GM11168 (cell line): ENCODE data around the gene RDH13.
"Not testable (repeated sequence)": the region's sequence is repeated elsewhere in the genome, so short reads cannot be mapped to it uniquely, and the experiment has no call there.

ENCODE experiments used
- in situ Hi-C: fragments of 300-500 bp; cut with MboI; formaldehyde crosslinking; loops from one replicate; pipeline ENCODE4 v1.12.0; 2022; ENCODE audit warnings: low sequenced_read_pairs; ENCODE audit not compliant: unreplicated experiment

The RDH13 gene

GRCh38 chr19:55027472-55028337 lies 35.2 kb downstream of the RDH13 start:
- in situ Hi-C loops: no loop called here

GRCh38 chr19:55027140-55027471 lies 35.8 kb downstream of the RDH13 start:
- in situ Hi-C loops: not testable (repeated sequence)

- in situ Hi-C loops: no loop called here
Measured at GRCh38 chr19:55024111-55024510, 38.8 kb downstream of the RDH13 start.

- in situ Hi-C loops: not testable (repeated sequence)
Measured at GRCh38 chr19:55020351-55020750, 42.6 kb downstream of the RDH13 start.

GRCh38 chr19:55018633-55019032 lies 44.3 kb downstream of the RDH13 start:
- in situ Hi-C loops: no loop called here

- in situ Hi-C loops: no loop called here
Measured at GRCh38 chr19:55018216-55018615, 44.7 kb downstream of the RDH13 start.

GRCh38 chr19:55016017-55016416 lies 46.9 kb downstream of the RDH13 start:
- in situ Hi-C loops: no loop called here

GRCh38 chr19:55015126-55015525 lies 47.8 kb downstream of the RDH13 start:
- in situ Hi-C loops: no loop called here

- in situ Hi-C loops: no loop called here
Measured at GRCh38 chr19:55014714-55015113, 48.2 kb downstream of the RDH13 start.

GRCh38 chr19:55013596-55013995 lies 49.4 kb downstream of the RDH13 start:
- in situ Hi-C loops: no loop called here

- in situ Hi-C loops: no loop called here
Measured at GRCh38 chr19:55012306-55012705, 50.6 kb downstream of the RDH13 start.

GRCh38 chr19:55010561-55010960 lies 52.4 kb downstream of the RDH13 start:
- in situ Hi-C loops: not testable (repeated sequence)

GRCh38 chr19:55008781-55009180 lies 54.2 kb downstream of the RDH13 start:
- in situ Hi-C loops: not testable (repeated sequence)

- in situ Hi-C loops: not testable (repeated sequence)
Measured at GRCh38 chr19:55008189-55008588, 54.8 kb downstream of the RDH13 start.

GRCh38 chr19:55007537-55007936 lies 55.4 kb downstream of the RDH13 start:
- in situ Hi-C loops: not testable (repeated sequence)

GRCh38 chr19:55006795-55007194 lies 56.2 kb downstream of the RDH13 start:
- in situ Hi-C loops: not testable (repeated sequence)

GRCh38 chr19:55005684-55006488 lies 57.1 kb downstream of the RDH13 start:
- in situ Hi-C loops: no loop called here

GRCh38 chr19:55000761-55001160 lies 62.2 kb downstream of the RDH13 start:
- in situ Hi-C loops: no loop called here

- in situ Hi-C loops: not testable (repeated sequence)
Measured at GRCh38 chr19:54998751-54999239, 64.2 kb downstream of the RDH13 start.

- in situ Hi-C loops: no loop called here
Measured at GRCh38 chr19:54995561-54995960, 67.4 kb downstream of the RDH13 start.
